NB4 (cell line): ENCODE data around the gene TSPAN4.
A peak's percentile ranks its signal among the peaks of the same experiment; 100 is the strongest.

Experiments
- DNase-seq: peaks from one replicate; pipeline ENCODE4 v3.0.0; 2010; ENCODE audit warnings: low read depth
- H3K4me3 ChIP-seq: one replicate; pipeline ENCODE4 v1.5.1; 2011; ENCODE audit warnings: mild to moderate bottlenecking, low read depth, low read length, moderate library complexity
- MYC ChIP-seq: IDR thresholded peaks from 2 replicates; pipeline ENCODE4 v1.6.1; 2011; ENCODE audit warnings: low read depth, low read length
- POLR2A ChIP-seq: IDR thresholded peaks from 2 replicates; pipeline ENCODE4 v1.6.1; 2011; ENCODE audit warnings: mild to moderate bottlenecking; ENCODE audit not compliant: insufficient read length; ENCODE audit errors: extremely low read depth
- TF ChIP-seq, protein P1 (sequence below): IDR thresholded peaks from one replicate; pipeline ENCODE4 v1.5.1; 2012; ENCODE audit warnings: low read depth, low read length
- TF ChIP-seq, protein P2 (sequence below): IDR thresholded peaks from 2 replicates; pipeline ENCODE4 v1.6.1; 2011; ENCODE audit warnings: low read depth, low read length

The TSPAN4 gene

DNA sequence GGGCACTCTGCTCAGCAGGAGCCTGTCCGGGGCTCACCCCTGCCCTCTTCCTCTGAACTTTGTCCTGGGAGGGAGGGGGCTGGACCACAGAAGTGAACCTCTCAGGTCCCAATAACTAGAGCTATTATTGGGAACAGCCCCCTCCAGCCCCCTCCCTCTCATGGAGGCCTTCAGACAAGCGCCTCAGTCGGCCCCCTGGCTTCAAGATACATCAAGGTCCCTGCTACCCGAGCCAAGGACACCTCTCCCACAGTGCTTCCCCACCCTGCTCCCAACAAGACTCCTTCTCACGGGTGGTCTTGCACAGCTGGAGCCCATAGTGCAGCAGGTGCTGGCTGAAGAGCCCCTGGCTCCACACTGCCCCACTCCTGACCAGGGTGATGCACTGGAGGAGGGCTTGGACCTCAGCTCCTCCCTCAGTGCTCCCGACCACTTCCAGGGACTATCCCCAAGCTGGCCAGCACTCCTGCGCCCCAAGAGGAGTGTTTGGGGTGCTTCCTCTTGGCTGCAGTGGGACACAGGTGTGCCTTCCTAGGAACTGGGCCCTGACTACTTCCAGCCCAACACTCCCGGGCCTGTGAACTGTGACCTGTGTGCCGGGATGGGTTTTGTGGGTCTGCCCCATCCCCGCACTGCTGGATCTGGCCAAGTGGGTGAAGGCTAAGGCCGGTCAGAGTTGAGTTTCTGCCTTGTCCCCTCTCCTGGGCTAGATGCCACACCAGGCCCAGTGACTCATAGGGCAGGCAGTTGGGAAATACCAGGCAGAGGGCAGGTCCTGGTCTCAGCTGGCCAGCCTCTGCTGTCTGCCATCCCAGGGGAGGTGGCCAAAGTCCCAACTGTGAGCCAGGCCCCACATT is 21.8 kb upstream of the TSPAN4 start:
- H3K4me3 ChIP-seq: peak overlapping the region; percentile 68
- peak; percentile 61 for DNase-seq
- TF ChIP-seq, protein P1, sequence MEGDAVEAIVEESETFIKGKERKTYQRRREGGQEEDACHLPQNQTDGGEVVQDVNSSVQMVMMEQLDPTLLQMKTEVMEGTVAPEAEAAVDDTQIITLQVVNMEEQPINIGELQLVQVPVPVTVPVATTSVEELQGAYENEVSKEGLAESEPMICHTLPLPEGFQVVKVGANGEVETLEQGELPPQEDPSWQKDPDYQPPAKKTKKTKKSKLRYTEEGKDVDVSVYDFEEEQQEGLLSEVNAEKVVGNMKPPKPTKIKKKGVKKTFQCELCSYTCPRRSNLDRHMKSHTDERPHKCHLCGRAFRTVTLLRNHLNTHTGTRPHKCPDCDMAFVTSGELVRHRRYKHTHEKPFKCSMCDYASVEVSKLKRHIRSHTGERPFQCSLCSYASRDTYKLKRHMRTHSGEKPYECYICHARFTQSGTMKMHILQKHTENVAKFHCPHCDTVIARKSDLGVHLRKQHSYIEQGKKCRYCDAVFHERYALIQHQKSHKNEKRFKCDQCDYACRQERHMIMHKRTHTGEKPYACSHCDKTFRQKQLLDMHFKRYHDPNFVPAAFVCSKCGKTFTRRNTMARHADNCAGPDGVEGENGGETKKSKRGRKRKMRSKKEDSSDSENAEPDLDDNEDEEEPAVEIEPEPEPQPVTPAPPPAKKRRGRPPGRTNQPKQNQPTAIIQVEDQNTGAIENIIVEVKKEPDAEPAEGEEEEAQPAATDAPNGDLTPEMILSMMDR: no peak
- no peak for TF ChIP-seq MYC
- no peak for TF ChIP-seq POLR2A
- TF ChIP-seq, protein P2, sequence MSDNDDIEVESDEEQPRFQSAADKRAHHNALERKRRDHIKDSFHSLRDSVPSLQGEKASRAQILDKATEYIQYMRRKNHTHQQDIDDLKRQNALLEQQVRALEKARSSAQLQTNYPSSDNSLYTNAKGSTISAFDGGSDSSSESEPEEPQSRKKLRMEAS: no peak

DNA sequence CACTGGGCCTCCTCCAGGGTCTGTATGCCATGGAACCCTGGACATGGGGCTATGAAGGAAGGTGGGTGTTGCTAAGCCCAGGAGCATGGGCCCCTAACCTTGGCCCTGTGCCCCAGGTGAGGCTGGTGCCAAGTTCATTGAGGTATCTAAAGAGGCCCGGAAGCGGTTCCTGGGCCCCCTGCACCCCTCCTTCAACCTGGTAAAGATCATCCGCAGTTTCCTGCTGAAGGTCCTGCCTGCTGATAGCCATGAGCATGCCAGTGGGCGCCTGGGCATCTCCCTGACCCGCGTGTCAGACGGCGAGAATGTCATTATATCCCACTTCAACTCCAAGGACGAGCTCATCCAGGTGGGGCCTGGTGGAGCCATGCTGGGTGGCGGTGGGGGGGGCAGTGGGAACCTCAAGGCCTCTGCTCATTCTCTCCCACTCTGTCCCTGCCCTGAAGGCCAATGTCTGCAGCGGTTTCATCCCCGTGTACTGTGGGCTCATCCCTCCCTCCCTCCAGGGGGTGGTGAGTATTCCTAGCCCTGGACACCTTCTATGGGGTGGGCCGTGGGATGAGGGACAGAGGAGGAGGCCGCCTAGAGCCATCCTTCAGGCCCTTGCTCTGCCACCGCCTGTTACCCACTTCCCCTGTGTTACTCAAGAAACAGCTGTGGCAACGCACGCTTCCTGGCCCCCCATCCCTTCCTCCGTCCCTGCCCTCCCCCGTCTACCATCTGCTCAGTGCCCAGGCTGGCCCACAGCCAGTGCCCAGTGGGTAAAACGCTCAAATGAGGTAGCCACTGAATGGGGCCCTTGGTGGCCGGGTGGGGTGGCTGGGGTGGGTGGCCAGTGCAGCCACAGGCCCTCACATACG is 20.9 kb upstream of the TSPAN4 start:
- TF ChIP-seq, protein P2: peak; percentile 58
- peak; percentile 50; the same call in 1 of the 2 replicates for TF ChIP-seq MYC
- TF ChIP-seq POLR2A: no peak
- TF ChIP-seq, protein P1: no peak
- peak overlapping the region; percentile 68 for H3K4me3 ChIP-seq
- DNase-seq: peak; percentile 73

DNA sequence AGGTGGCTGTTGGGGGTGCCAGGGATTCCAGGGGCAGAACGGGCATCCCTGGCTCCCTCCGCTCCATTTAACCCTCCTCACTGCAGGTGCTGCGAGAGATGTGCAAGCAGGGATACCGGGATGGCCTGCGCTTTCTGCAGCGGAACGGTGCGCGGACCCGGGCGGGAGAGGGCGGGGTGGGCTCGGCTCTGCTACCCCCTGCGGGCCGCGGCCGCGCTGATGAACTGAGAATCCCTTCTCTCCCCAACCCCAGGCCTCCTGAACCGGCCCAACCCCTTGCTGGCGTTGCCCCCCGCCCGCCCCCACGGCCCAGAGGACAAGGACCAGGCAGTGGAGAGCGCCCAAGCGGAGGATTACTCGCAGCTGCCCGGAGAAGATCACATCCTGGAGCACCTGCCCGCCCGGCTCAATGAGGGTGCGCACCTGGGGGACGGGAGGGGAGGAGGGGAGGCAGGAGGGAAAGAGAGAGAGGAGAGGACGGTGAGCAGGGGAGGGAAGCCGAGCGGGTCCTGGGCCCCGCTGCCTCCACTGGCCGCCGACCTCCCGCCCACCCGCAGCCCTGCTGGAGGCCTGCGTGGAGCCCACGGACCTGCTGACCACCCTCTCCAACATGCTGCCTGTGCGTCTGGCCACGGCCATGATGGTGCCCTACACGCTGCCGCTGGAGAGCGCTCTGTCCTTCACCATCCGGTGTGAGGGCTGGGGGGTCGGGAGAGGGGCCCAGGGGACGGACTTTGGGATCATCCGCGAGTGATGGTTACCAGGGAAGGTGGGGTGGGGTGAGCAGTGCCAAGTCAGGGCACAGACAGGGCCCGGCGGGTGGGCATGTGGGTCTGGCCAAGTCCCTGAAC is 19.0 kb upstream of the TSPAN4 start:
- TF ChIP-seq, protein P1: no peak
- TF ChIP-seq, protein P2: no peak
- no peak for DNase-seq
- H3K4me3 ChIP-seq: no peak overlapping the region

DNA sequence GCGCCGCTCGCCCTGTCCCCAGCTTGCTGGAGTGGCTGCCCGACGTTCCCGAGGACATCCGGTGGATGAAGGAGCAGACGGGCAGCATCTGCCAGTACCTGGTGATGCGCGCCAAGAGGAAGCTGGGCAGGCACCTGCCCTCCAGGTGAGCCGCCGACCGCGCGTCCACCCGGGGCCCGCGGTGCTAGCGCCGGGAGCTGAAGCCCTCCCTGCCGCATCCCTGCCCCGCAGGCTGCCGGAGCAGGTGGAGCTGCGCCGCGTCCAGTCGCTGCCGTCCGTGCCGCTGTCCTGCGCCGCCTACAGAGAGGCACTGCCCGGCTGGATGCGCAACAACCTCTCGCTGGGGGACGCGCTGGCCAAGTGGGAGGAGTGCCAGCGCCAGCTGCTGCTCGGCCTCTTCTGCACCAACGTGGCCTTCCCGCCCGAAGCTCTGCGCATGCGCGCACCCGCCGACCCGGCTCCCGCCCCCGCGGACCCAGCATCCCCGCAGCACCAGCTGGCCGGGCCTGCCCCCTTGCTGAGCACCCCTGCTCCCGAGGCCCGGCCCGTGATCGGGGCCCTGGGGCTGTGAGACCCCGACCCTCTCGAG is 18.3 kb upstream of the TSPAN4 start:
- DNase-seq: no peak
- no peak for TF ChIP-seq MYC
- no peak overlapping the region for H3K4me3 ChIP-seq

DNA sequence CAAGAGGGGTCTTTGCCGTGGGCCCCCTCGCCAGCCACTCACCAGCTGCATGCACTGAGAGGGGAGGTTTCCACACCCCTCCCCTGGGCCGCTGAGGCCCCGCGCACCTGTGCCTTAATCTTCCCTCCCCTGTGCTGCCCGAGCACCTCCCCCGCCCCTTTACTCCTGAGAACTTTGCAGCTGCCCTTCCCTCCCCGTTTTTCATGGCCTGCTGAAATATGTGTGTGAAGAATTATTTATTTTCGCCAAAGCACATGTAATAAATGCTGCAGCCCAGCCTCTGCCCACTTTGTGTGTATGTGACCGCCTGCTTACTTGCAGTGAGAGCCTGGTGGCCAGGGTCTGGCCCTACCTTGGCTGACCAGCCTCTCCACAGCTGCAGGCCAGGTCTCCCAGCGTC is 17.7 kb upstream of the TSPAN4 start:
- DNase-seq: no peak
- TF ChIP-seq, protein P2: no peak
- TF ChIP-seq POLR2A: no peak
- TF ChIP-seq MYC: no peak
- TF ChIP-seq, protein P1: no peak
- no peak overlapping the region for H3K4me3 ChIP-seq
